GM18499 (cell line): Measurements from ENCODE around the gene CCDC15.
"Not testable (repeated sequence)": the region's sequence is repeated elsewhere in the genome, so short reads cannot be mapped to it uniquely, and the experiment has no call there.

Source experiments
- ATAC-seq: cut with Tn5 transposase; IDR thresholded peaks from one replicate; pipeline ENCODE4 v1.9.1; 2021; ENCODE audit warnings: moderate number of reproducible peaks; ENCODE audit not compliant: insufficient read depth, unreplicated experiment

CCDC15 gene

DNA sequence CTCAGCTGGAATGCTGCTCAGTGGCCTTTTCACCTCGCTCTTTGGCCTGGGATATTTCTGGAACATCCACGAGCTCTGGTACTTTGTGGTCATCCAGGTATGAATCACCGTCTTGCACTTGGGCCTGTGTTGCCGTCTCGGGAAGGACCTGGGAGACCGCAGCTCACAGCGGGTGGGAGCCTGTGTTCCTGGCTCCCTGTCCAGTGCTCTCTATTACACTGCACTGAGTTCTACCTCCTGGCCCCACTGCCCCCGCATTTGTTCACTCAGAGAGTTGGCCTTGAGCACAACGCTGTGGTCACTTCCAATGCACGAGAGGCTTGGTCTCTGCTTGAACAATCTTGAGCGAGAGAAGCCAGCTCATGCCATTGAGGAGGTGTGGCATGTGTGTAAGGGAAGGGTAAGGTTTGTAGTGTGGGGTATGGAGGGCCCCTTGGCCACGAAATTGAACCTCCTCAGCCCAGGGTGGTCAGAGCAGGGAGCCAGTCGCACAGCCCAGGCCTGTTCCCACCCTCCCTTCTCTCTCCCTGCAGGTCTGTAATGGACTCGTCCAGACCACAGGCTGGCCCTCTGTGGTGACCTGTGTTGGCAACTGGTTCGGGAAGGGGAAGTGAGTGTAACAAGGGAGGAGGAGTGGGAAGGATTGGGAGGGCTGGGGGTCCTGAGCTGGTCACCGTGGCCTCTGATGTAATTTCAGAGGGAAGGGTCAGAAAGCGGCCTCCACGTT, 125.3 kb downstream of the CCDC15 start:
- ATAC-seq: no peak

GRCh38 chr11:125079878-125080530, 126.0 kb downstream of the CCDC15 start:
- no peak for ATAC-seq

DNA sequence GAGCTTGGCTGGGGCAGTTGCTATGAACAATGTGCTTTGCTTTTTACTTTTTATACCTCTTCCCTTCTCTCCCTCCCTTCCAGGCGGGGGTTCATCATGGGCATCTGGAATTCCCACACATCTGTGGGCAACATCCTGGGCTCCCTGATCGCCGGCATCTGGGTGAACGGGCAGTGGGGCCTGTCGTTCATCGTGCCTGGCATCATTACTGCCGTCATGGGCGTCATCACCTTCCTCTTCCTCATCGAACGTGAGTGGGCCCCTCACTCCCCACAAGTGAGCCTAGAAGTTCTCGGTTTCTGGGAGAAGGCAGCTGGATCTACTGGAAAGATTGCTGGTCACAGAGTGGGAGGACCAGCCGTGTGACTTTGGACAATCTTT, 126.5 kb downstream of the CCDC15 start:
- ATAC-seq: no peak

GRCh38 chr11:125081098-125081798, 127.2 kb downstream of the CCDC15 start:
- no peak for ATAC-seq

- no peak for ATAC-seq
These were observed 128.0 kb downstream of the CCDC15 start for GRCh38 chr11:125082040-125082439.

DNA sequence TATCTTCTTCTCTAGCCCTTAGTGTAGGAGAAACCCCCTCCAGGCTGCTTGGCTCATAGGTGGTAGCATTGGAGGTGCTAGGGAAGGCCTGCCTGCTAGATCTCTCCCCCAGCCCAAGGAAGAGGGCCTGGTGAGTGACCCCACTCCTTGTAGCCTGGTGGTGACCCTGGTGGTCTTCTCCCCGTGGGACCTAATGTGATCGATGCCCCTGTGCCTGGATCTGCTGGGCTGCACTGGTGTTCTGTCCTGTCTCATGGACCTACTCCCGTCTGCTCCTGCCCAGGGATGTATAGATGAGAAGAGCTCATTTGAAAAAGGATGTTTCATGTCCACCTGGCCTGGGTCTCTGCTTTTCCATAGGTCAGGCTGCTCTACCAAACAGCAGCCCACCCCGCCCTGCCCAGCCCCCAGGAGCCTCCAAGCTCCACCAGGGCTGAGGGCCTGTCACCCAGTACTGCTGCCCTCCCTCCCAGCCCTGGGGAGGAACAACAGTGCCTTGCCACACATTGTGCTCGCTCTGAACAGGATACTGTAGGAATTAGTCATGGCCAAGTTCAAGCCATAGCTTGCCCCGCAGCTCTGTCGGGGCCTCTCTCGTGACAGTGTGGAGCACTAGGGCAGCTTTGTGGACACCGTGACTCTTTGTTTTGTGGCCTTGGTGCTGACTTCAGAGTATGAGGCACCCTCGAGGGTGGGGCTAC, 128.8 kb downstream of the CCDC15 start:
- no peak for ATAC-seq

DNA sequence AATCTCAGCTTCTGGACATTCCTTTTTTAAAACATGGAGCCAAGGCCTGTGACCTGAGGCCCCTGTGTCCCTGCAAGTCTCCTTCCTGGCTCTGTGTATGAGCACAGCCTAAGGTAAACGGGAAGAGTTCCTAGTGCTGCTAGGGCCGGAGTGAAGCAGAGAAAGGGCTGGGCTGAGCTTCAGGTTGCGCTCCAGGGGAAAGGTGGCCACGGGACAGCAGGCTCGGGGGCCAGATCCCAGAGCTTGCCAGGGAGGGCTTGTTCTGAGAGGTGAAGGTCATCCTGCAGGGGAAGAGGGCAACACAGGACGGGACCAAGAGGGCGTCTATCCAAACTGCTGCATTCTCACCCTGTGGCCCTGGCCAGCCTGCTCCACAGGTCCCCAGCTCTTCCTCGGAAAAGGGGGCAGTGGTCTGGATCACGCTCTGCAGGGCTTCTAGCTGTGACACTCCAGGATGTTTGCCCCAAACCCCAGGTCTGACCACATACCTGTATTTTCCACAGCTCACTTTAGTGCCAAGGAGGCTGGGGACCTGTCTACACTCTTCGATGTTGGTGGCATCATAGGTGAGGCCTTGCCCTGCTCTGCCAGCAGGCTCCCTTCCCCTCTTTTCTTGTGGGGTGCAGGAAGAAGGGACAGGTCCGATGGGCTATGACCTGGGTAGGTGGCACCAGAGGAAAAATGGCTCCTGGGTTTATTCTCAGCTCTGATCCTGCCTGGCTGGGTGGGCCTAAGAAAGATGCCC, 129.5 kb downstream of the CCDC15 start:
- no peak for ATAC-seq

DNA sequence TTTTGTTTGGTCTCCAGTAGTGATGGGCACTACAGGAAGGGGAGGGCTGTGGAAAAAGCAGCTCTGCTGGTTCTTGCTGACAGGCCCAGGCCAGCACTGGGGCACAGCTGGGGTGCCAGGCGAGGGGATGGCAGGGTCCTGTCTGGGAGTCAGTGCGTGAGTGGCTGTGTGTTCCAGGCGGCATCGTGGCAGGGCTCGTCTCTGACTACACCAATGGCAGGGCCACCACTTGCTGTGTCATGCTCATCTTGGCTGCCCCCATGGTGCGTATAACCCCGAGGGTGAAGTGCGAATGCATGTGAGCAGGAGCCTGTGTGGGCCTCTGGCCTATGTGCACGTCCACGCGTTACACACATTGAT, 130.0 kb downstream of the CCDC15 start:
- ATAC-seq: no peak

GRCh38 chr11:125084761-125085231, 130.8 kb downstream of the CCDC15 start:
- ATAC-seq: no peak

DNA sequence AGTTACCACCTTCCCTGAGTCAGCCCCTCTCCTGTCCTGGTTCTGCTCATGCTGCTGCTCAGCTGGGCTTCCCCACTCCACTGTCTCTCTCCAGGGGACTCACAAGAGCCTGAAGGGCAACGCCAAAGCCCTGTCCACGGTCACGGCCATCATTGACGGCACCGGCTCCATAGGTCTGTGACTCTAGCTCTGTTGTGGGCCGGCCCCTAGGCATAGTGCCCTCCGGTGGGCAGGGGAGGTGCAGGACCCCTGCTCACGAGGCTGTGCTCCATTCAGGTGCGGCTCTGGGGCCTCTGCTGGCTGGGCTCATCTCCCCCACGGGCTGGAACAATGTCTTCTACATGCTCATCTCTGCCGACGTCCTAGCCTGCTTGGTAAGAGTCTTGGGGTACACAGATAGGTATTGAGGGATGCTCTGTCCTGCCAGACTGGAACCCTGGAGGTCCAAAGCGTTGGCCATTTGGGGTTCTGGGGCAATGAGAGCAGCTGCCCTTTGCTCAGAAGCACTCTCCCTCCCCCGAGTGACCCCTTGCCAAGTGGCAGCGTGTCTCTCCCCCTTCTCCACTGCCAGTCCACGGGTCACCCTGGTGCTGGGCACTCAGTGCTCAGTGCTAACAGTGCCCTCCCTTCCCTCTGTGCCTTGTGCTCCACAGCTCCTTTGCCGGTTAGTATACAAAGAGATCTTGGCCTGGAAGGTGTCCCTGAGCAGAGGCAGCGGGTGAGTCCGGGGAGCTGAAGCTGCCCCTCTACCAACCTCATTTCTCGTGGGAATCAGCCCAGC, 131.5 kb downstream of the CCDC15 start:
- ATAC-seq: no peak

GRCh38 chr11:125086633-125087296, 132.8 kb downstream of the CCDC15 start:
- no peak for ATAC-seq

- no peak for ATAC-seq
These were observed 134.1 kb downstream of the CCDC15 start for GRCh38 chr11:125088123-125088522.

GRCh38 chr11:125088576-125089455, 134.8 kb downstream of the CCDC15 start:
- ATAC-seq: no peak

DNA sequence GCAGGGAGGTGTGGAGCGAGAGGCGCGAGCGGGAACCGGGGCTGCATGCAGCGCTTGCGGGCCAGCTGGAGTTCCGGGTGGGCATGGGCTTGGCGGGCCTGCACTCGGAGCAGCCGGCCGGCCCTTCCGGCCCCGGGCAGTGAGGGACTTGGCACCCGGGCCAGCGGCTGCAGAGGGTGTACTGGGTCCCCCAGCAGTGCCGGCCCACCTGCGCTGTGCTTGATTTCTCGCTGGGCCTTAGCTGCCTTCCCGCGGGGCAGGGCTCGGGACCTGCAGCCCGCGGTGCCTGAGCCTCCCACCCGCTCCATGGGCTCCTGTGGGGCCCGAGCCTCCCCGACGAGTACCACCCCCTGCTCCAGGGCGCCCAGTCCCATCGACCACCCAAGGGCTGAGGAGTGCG, 135.5 kb downstream of the CCDC15 start:
- not testable (repeated sequence) for ATAC-seq

- not testable (repeated sequence) for ATAC-seq
These were observed 136.1 kb downstream of the CCDC15 start for GRCh38 chr11:125090151-125090550.

GRCh38 chr11:125090816-125091215, 136.8 kb downstream of the CCDC15 start:
- ATAC-seq: no peak
